ENCODE measurements around the gene ICAM2. TPM values are rescaled to one million over a fixed set of nuclear protein-coding genes. Genes with fewer than 3 reads are reported as not detected.

The ICAM2 gene
- total and polyA plus RNA-seq, 2 donors from 2014 or later = 38.8 to 55.8 TPM

DNA sequence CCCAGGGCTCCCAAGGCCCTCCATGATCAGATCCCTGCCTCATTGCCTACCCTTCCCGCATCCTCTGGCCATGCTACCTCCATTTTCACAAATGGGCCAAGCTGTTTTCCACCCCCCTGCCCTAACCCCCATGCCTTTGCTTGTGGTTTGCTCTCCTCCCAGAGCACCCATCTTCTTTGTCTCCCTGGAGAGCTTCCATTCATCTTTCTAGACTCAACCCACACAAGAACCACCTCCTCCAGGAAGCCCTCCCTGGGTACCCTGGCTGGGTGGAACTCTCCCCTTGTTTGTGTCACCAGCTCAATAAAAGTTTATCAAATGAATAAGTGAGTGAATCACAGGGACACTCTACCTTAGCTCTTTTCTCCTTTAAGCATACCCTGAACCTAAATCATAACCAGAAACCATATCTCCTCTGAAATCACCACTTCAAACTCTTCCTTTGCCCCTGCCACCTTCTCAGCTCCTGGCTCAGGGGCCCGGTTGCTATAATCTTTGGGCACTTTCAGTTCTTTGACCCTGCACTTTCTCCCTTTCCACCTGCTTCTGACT is 44.8 kb downstream of the ICAM2 start:
- DNase-seq (no peak), FAIRE-seq (no peak)
- Histone ChIP-seq H3K4me3 (ENCODE audit: low read length in 3 of 3) (no peak overlapping the region), H3K27me3 (ENCODE audit: control insufficient read depth, insufficient read depth, low read length) (no peaks in the 10 kb centered on the region), H3K9me3 (ENCODE audit: control insufficient read depth in 2 of 3, insufficient read depth in 1 of 3, low read length in 3 of 3) (no peaks in the 10 kb centered on the region), H3K4me1 (ENCODE audit: control insufficient read depth in 2 of 3, insufficient read depth in 2 of 3, low read depth in 1 of 3, low read length in 3 of 3) (no peaks in the 10 kb centered on the region), H3K27ac (ENCODE audit: low read depth in 2 of 2, low read length in 2 of 2) (no peak overlapping the region), H3K36me3 (ENCODE audit: control insufficient read depth in 2 of 3, insufficient read depth in 3 of 3, low read length in 3 of 3) (no peaks in the 10 kb centered on the region), H3K9ac (ENCODE audit: low read length in 3 of 3) (no peak overlapping the region)
- intact Hi-C loops (cut with DNase I) = no loop called here
- TF ChIP-seq, protein P1, sequence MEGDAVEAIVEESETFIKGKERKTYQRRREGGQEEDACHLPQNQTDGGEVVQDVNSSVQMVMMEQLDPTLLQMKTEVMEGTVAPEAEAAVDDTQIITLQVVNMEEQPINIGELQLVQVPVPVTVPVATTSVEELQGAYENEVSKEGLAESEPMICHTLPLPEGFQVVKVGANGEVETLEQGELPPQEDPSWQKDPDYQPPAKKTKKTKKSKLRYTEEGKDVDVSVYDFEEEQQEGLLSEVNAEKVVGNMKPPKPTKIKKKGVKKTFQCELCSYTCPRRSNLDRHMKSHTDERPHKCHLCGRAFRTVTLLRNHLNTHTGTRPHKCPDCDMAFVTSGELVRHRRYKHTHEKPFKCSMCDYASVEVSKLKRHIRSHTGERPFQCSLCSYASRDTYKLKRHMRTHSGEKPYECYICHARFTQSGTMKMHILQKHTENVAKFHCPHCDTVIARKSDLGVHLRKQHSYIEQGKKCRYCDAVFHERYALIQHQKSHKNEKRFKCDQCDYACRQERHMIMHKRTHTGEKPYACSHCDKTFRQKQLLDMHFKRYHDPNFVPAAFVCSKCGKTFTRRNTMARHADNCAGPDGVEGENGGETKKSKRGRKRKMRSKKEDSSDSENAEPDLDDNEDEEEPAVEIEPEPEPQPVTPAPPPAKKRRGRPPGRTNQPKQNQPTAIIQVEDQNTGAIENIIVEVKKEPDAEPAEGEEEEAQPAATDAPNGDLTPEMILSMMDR (IDR thresholded peaks at IDR 0.05; ENCODE audit: borderline replicate concordance, extremely low read depth, insufficient read depth) = no peak

- TF ChIP-seq, protein P1 (IDR thresholded peaks at IDR 0.05; ENCODE audit: borderline replicate concordance, extremely low read depth, insufficient read depth) = no peak
- H3K9ac ChIP-seq (ENCODE audit: low read length in 3 of 3) = no peak overlapping the region
- H3K27ac ChIP-seq (ENCODE audit: low read depth in 2 of 2, low read length in 2 of 2) = no peak overlapping the region
- FAIRE-seq (no peak), DNase-seq (no peak)
- intact Hi-C loops (cut with DNase I) = no loop called here
- no peaks in the 10 kb centered on the region for H3K36me3 ChIP-seq (ENCODE audit: control insufficient read depth in 2 of 3, insufficient read depth in 3 of 3, low read length in 3 of 3)
- H3K4me1 ChIP-seq (ENCODE audit: control insufficient read depth in 2 of 3, insufficient read depth in 2 of 3, low read depth in 1 of 3, low read length in 3 of 3) = no peaks in the 10 kb centered on the region
- H3K4me3 ChIP-seq (ENCODE audit: low read length in 3 of 3) = no peak overlapping the region
- H3K9me3 ChIP-seq (ENCODE audit: control insufficient read depth in 2 of 3, insufficient read depth in 1 of 3, low read length in 3 of 3) = no peaks in the 10 kb centered on the region
- no peaks in the 10 kb centered on the region for H3K27me3 ChIP-seq (ENCODE audit: control insufficient read depth, insufficient read depth, low read length)
These were observed 45.7 kb downstream of the ICAM2 start for GRCh38 chr17:63974594-63975192.

DNA sequence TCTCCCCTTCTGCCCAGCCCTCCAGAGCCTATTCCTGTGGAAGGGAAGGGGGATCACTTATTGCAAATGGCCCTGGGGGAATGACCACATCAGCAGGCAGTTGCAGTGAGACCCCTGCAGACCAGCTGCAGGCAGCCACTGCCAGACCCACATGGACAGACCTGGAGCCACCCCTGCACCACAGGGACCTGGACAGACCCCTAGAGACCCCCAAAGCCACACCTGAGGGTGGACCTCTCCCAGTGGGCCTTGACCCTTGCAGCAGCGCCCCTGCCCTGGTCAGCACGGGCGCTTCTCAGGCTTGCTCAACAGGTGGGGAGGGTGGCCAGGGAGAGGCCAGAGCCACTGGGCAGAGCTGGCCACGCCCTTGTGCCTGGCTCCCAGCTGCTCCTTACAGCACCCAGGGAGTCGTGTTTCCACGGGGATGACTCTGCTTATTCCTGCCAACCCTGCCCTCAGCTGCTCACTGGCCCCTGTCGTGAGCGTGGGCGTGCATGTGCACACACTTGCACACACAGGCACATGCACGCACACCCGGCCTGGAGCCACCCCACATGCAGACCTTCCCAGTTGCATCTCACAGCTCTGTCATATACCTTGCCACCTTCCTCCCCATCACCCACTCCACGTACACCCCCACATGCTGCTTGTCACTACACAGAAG is 46.4 kb downstream of the ICAM2 start:
- TF ChIP-seq, protein P1 (IDR thresholded peaks at IDR 0.05; ENCODE audit: borderline replicate concordance, extremely low read depth, insufficient read depth) = no peak
- no peaks in the 10 kb centered on the region for H3K4me1 ChIP-seq (ENCODE audit: control insufficient read depth in 2 of 3, insufficient read depth in 2 of 3, low read depth in 1 of 3, low read length in 3 of 3)
- FAIRE-seq (no peak), DNase-seq (peak in 2 of 5 donors; percentile 39 to 90)
- intact Hi-C loops (cut with DNase I) = no loop called here
- no peaks in the 10 kb centered on the region for H3K36me3 ChIP-seq (ENCODE audit: control insufficient read depth in 2 of 3, insufficient read depth in 3 of 3, low read length in 3 of 3)
- H3K27me3 ChIP-seq (ENCODE audit: control insufficient read depth, insufficient read depth, low read length) = no peaks in the 10 kb centered on the region
- no peak overlapping the region for H3K27ac ChIP-seq (ENCODE audit: low read depth in 2 of 2, low read length in 2 of 2)
- no peaks in the 10 kb centered on the region for H3K9me3 ChIP-seq (ENCODE audit: control insufficient read depth in 2 of 3, insufficient read depth in 1 of 3, low read length in 3 of 3)
- H3K9ac ChIP-seq (ENCODE audit: low read length in 3 of 3) = no peak overlapping the region
- no peak overlapping the region for H3K4me3 ChIP-seq (ENCODE audit: low read length in 3 of 3)

Measured in kidney (tissue), 14 donors.